Lung microvascular endothelial cell (primary cell): Measurements from ENCODE around the gene DAPK1. TPM values are rescaled to one million over a fixed set of nuclear protein-coding genes. Genes with fewer than 3 reads are reported as not detected.

Source experiments
- DNase-seq, 2 donors: peaks; one replicate each; pipeline versions ENCODE4 v3.0.0 to v3.0.0-alpha.2; 2010; ENCODE audit warnings: low read depth in 2 of 2
- total RNA-seq: library from RNA; depleted of rRNA; stranded (reverse); fragments of >200 nt; gene quantifications from 2 replicates; pipeline ENCODE4 v1.2.1, GENCODE V29; 2014

DAPK1 gene
- total RNA-seq, 1 donor from 2014 or later: 36.9 TPM

DNA sequence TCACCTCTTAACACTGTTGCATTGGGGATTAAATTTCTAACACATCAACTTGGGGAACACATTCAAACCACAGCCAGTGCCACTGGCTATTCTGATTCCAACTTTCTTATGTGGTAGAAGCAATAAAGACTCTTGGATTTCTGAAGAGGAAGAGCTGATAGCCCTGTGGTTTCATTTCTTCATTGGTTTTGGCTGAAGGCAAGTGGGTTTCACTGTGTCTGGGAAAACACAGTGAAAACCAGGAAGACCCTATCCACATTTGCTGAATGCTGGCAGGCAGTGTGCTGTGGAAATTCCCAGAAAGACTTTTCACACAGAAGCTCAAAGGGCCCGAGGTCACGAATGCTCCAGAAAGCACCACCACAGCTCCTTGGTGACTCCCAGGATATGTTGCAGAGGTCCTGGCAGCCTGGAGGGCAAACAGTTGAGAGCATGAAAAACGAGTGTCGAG, 67.1 kb downstream of the DAPK1 start:
- DNase-seq: peak in 1 of 2 donors; percentile 23

DNA sequence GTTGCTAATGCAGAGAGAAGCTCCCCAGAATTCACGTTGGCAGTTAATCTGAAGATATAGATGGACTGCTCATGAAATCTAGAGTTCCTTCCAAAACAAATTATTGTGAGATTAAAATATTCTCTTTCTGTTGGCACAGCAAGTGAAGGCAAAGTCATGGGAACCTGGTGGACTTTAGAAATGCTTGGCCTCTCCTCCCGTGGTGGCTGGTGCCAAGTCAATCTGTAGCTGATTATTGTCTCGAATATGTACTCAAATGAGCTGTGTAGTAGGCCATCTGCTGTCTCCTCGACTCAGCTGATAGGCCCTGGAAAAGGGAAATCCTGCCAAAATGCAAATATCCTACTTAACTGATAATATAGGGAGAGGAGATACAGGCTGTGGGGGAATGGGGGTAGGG, 69.3 kb downstream of the DAPK1 start:
- DNase-seq: peak in 1 of 2 donors; percentile 48

DNA sequence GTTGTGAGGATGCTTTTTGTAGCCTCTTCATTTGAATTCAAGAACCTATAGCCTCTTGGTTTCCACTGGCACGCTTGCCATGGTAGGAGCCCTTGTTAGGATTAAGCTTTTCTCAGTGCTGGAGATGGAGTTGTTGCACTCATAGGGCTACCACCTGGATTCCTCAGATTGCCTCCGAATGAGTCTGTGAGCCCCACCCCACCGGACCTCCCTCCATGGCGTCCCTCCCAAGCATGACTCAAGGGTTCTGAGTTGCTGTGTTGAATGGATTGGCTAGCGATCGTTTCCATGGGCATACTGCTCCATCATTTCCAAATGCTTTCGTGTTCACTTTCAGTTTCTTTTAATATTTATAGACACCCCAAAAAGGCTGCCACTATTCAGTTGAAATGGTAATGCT, 69.9 kb downstream of the DAPK1 start:
- DNase-seq: peak in 1 of 2 donors; percentile 20

DNA sequence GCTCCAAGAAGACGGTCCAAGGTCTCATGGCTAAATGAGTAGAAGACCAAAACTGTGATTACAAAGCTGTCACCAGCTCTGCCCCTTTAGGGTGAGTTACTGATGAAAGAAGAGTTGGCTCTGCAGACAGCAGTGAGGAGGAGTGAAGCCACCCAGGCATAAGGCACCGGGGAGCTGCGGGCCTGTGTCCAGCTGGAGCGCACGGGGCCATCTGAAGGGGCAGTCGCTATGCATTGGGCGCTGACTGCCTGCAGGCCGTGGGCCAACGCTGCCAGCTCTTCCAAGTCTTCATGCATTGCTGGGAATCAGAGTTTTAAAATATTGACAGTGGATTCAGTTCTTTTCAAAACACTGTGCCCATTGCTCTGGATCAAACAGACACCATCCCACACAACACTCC, 70.3 kb downstream of the DAPK1 start:
- DNase-seq: no peak

DNA sequence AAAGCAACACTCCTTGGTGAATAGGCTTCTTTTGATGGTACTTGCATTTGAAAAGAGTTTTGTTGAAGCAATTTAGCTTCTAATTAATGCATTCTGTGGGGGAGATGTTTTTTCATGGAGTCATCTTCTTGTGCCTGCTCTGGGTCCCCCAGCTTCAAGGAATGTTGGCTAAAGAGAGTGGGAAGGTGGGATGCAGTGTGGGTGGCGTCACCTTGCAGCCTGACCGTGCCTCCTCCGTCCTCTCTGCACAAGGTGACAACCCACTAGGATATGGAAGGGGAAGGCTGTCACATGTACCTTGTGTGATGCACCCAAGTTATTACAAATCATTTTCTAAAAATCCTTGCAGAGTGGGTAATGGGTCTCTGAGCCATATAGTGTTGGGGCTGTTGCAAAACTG, 70.7 kb downstream of the DAPK1 start:
- DNase-seq: no peak

DNA sequence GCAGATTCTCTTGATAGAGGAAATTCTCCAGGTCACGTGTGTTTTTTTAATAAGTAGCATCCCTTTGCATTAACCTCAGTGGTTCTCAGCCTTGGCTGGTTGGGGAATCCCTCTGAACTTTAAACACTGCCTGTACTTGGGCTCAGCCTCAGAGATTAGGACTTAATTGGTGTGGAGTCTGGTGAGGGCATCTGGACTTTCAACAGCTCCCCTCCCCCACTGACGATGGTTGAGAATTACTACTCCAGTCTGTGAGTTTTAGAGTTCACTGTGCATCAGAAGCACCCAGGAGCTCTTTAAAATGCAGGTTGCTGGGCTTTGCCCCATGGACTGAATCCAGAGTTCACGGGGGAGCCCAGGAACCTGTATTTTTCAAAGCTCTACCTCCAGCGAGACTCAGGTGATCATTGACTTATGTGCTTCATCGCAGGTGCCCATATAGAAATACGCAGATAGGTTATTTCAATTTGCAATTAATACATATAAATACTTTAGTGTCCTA, 71.4 kb downstream of the DAPK1 start:
- DNase-seq: no peak

DNA sequence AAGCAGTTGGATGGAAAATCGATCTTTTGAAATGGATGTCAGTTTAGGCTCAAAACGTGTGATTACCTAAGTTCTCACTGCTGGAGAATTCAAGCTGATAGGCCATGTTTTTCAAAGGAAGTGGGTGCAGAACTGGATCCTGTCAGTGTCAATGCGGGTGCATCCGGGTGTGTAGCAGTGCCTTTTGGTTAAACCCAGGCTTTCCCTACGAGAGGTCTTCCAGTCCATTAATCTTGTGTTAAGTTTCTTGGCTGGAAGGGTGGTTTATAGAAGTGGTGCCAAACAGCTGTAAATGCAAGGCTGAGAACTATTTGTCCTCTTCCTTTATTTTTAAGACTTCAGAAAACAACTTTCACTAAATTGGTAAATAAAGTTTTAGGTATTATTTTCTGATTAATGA, 71.9 kb downstream of the DAPK1 start:
- peak; percentile 68 to 84 for DNase-seq

DNA sequence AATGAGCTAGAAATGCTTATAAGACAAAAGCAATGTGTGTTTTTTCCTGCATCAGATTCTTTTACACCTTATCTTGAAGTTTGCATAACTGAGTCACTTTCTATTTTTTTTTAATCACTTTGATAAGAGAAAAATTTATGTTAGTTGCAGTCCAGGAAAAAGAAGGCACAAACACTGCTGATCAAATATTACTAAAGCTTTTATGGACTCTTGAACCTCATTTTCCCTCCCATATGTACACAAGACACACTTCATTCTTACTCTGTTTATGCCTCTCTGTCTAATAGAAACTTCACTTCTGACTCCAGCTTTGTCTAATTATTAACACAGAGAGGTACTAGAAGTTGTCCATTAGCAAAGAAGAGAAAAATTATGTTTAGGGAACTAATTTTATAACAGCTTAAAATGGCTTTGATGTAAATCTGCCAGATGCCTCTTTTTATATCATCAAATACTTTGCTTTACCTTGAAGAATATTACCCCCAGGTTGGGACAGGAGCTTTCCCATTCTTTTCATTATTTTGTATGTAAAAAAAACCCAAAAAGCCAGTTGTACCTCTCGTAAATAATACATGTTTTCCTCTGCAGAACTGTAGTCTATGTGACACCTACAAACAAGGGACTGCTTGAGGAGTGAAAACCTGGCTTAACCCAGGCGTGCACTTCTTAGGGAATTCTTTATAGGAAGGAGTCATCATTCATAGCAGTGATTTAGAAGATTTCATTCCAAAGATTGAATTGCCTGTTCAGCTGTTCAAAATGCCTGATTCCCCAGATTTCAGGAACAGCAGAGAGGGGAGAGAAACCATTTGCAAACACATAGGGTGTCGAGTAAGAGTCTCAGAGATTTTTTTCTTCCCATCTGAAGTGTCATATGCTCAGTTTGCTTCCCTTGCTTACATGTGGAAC, 72.6 kb downstream of the DAPK1 start:
- no peak for DNase-seq

DNA sequence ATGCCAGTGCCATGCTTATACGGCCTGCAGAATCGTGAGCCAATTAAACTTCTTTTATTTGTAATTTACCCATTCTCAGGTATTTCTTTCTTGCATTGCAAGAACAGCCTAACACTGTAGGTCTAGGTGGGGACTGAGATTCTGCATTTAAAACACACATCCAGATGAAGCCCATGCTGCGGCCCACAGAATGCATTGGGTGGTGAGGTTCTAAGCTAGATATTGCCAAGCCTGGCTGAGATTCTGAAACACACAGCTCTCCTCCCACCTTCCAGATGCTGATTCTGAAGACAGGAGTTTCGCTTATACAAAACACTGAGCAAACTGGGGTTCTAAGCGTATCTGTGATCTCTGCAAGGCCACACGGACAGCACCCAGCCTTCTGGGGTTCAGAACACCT, 75.1 kb downstream of the DAPK1 start:
- no peak for DNase-seq

DNA sequence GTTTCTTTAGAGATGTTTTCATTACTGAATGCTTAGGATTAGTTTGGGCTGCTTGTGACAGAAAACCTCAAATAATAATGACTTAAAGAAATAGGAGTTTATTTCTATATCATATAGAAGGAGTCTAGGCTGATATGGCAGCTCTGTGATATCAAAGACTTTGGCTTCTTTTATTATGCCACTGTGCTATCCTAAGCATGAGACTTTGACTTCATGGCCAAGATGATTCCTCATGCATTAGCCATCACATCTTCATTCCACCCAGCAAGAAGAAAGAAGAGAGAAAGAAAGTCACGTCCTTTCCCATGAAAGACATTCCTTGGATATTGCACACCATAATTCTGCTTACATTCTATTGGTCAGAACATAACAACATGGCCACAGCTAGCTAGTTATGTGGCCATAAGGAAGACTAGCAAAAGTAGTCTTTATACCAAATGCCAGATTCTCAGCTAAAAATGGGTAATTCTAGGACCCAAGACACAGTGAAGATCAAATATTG, 76.2 kb downstream of the DAPK1 start:
- no peak for DNase-seq

DNA sequence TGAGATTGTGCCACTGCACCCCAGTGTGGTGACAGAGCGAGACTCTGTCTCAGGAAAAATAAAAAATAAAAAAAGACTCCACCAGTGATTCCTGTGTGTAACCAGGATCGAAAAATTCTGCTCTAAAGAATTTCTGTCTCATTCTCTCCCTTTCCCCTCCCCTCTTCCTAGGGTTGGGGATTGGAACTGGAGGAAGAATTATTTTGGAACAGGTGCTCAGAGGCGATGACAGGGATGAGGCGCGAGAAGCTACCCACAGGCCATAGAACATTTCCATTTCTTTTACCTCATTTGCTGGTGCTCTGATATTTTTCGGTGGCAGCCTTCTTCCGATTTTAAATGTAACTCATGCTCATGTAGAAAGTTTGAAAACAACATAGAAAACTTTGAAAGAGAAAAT, 80.1 kb downstream of the DAPK1 start:
- DNase-seq: no peak

DNA sequence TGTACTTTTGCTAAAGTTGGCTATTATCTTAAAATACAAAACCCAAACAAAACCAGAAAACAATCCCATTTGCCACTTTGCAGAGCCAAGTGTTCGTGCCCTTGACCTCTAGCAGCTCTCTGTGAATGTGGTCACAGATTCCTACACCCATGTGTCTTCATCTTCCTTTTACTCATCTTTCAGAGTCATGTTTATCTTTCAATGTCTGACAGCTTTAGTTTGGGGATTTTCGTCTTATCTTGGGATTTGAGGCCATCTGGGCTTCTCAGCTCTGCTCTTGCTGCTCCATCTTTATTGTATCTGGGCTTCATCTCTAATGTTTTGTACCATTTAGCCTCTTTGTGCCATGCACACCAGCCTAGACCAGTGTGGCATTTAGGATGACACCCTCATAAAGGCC, 81.0 kb downstream of the DAPK1 start:
- no peak for DNase-seq

DNA sequence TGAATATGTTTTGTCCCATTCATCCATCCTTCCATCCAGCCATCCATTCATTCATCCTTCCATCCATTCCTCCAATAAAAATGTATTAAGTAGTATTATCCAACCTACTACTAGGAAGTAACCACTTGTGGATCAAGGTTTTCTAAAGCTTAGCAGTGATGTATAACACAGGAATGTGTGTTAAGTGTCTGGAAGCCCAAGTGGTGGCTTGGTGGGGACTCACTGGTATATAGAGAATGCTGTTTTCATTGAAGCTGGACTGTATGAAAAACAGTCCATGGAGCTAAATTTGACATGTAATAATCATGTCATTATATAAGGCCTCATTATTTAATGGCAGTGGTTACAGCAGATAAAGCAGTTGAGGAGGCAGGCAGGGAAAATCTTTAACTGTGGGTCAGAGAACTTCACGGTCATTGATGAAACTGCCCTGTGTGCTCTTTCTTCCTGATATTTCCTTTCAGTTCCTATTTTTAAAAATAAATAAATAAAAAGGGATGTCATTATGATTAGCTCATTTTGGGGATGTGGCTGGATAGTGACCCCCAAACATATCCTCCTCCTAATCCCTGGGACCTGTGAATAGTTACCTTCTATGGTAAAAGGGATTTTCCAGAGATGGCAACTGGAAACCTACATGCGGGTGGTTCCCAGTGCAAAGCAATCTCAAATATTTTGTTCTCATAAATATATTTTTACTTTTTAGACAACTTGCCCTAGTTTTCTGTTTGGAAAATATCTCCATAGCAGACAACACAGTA, 82.3 kb downstream of the DAPK1 start:
- DNase-seq: no peak

DNA sequence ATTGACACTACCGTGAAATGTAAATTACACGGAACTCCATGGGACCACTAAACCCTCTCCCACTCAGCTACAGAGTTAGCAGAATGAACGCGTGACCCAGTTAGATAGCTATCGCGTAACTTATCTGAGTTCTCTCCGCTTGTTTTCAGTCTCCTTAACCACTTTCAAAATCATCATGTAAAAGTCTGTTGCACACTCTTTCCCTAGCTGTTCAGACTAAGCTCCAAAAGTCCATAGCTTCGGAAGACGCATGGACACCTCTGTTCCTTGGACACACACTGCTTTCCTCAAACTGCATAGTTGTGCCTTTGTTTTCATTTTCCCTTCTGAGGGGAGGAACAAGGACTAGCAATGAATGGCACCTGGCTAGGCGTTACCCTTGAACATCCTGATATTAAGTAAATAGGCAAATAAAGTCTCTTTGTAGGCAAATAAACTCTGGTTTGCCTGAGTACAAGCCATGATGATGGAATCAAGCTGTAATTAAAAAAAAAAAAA, 83.3 kb downstream of the DAPK1 start:
- DNase-seq: no peak

DNA sequence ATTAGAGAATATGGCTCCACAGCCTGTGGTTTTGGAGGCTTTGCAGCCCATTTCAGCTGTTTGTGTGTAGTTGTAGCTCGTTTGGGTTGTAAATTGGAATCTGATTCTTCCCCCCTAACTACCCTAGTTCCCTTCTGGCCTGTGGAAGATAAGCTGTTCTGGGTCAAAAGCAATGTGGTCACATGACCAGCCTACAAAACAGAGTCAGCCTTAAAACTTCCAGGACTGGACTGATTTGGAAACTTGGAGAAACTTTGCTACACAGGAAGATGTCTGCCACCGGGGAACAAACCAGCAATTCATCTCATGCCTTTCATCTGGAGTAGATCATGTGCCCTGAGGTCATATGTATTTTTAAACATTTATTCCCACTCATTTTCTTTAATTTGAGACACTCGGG, 83.8 kb downstream of the DAPK1 start:
- peak in 1 of 2 donors; percentile 58 for DNase-seq

DNA sequence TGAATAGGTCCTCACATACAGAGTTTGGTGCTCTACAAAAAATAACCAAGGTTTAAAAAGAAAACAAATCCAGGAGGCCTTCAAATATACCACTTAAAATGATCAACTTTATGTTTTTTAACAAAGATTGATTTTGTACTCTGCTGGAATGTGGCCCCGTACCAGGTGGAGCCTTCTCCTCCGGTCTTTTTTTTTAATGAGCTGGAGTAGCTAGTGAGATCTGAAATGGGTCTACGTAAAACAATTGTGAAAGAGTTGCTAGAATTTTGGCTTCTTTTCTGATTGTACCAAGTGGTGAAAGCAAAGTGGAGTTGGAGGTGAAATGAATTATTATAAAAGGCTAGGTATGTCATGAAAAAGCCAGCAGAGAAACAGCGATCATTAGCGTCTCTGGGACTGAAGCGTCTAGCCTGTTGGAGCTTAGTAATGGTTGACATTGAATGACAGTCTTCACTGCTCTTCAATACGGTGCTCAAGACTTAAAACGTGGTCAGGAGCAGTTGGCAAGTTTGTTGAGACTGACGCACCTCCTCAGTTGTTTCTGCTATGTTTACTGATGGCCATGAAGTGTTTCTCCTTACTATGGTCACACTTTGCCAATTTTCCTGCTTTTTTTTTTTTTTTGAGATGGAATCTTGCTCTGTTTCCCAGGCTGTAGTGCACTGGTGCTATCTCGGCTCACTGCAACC, 84.4 kb downstream of the DAPK1 start:
- DNase-seq: no peak

DNA sequence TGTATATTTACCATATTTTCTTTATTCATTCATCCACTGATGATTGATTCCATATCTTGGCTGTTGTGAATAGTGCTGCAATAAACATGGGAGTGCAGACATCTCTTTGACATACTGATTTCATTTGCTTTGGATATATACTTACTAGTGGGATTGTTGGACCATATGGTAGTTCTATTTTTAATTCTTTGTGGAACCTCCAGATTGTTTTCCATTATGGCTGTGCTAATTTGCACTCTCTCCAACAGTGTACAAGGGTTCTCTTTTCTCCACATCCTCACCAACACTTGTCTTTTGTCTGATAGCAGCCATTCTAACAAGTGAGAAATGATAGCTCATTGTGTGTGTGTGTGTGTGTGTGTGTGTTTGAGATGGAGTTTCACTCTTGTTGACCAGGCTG, 86.7 kb downstream of the DAPK1 start:
- DNase-seq: no peak

DNA sequence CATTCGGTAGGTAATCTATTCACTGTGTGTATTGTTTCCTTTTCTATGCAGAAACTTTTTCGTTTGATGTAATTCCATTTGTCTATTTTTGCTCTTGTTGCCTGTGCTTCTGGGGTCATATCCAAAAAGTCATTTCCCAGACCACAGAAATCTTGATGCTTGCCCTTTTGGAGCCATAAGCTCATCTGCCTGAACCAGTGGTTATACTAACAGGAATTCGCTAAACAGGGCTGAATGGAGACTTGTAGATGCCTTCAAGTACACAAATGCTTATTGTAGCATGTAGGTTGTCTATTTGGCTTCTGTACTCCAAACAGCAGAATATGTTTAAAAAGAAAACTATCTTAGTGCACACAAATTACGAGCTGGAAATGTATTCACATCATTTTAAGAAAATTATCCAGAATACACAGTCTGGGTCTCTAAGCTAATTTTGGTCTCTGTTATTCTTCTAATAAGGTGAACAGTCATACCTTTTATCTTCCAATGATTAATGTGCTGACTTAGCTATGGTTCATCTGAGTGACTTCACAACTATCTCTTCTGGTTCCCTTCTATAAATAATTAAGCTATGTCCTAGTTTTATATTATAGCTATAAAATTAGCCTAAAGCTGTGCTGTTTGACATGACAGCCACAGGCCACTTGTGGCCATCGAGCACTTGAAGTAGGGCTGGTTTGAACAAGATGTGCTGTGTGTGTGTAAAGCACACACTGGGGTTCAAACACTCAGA, 87.6 kb downstream of the DAPK1 start:
- no peak for DNase-seq

DNA sequence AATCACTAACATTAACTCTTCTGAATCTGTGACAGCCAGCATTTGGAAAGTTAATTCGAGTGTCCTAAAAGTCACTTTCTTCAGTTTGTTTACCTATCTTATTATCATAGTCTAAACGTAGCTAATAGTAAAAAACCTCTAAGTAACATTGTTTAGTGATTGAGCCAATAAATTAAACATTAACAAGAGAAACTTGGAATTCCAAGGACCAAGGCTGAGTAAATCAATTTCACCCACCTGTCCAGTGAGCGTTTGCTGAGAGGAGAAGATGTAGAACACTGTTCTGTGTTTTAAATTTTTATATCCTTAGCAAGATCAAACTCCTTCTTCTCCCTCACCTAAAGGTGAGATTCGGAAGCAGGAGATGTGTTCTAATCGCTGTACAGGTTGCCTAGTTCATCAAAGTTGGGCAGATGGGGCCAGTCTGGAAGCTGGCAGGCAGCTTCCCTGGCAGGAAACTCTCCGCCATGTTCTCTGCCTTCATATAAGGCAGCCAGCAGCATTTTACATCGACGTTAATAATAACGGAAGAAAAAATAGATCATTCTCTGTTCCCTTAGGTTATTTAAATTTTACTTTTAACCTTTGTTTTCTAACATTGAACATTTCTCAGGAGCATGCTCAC, 89.2 kb downstream of the DAPK1 start:
- no peak for DNase-seq

DNA sequence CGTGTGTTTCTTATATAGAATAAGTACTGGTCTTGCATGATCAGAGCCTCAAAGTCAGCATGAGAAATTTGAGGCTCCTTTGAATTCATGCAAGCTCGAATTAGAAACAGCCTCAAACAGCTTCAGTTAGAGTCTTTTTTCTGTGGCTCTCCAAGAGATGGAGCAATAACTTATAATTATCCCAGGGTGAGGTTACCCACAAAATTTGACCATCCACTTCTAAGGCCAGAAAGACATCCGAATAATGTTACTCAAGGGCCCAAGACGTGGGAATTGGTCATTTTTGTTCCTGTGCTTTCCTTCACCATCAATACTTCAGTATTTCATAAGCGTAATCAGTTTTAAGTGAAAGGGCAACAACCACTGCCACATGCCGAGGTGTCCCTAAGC, 89.7 kb downstream of the DAPK1 start:
- DNase-seq: no peak
